IPS DF 19.7 (cell line): ENCODE results near the gene SH3GLB1.
A peak's percentile ranks its signal among the peaks of the same experiment; 100 is the strongest.

Experiments used
- DNase-seq: peaks from one replicate; pipeline ENCODE4 v3.0.0-alpha.2; 2013; ENCODE audit warnings: low read depth, low spot score

Gene SH3GLB1

GRCh38 chr1:86733340-86733739 lies 29.0 kb downstream of the SH3GLB1 start:
- no peak for DNase-seq

GRCh38 chr1:86739648-86740509 lies 35.5 kb downstream of the SH3GLB1 start:
- DNase-seq = no peak

GRCh38 chr1:86741947-86742572 lies 37.7 kb downstream of the SH3GLB1 start:
- DNase-seq = no peak

DNA sequence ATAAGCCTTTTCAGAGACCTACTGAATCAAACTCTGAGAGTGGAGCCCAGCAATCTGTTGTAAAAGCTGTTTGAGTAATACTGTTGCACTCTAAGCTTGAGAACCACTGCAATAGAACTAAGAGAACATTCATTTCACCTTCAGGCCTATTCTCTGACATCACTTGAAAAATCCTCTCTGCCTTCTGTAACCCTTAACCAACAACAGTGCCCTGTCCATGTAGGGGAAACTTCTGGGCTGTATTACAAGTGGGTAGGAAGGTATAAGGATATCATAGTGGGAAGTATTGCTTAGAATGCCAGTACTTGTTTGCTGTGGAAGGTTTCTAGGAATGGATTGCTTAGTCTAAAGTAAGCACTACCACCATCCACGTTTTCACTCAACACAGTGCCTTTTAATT lies 42.9 kb downstream of the SH3GLB1 start:
- no peak for DNase-seq

GRCh38 chr1:86748622-86749373 lies 44.4 kb downstream of the SH3GLB1 start:
- no peak for DNase-seq

DNA sequence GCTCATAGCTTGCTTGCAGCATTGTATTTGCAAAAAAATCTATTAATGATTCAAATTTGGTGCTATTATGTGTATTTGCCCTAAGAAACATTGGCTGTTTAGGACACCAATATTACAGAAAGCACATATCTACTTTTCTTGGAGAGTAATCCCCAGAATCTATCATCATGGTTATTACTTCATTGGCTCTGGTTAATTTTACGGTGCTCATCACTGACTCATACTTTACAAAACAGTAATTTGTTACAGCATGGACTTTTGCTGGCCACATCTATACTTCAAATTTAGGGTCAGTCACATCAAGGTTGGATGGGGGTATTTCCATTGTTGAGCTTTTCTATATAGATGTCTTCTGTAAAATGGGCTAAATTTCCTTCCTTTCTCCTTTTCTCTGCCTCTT lies 45.7 kb downstream of the SH3GLB1 start:
- no peak for DNase-seq

DNA sequence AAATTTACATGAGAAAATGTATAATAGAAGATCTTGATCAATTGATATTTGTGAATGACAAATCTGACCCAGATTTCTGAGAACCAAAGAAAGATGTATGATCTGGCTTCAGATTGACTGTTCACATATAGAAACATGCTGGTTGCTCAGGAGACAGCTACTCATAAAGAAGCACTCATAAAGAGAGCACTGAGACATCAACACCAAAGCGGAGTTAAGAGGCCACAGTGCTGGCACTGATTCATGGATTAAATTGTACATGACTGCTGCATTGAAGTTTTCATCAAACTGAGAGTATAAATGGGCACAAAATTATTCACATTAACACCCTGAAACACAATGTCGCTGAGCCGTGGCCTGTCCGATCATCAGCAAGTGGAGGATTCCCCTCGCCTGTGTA lies 46.2 kb downstream of the SH3GLB1 start:
- DNase-seq = no peak

DNA sequence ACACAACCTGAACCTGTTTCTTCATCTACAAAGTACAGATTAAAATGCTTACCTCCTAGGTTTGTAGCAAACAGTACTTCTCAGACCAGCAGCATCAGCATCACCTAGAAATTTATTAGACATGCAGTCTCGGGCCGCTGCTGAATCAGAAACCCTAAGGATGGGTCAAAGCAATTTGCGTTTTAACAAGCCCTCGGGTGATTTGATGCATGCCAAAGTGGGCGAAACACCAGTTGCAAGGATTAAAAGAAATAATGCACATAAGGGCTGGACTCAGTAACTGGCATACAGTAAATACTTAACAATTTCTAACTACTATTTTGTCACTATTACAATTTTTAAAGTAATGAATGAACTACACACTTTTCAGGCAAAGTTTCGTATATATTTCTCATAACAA lies 47.5 kb downstream of the SH3GLB1 start:
- no peak for DNase-seq

DNA sequence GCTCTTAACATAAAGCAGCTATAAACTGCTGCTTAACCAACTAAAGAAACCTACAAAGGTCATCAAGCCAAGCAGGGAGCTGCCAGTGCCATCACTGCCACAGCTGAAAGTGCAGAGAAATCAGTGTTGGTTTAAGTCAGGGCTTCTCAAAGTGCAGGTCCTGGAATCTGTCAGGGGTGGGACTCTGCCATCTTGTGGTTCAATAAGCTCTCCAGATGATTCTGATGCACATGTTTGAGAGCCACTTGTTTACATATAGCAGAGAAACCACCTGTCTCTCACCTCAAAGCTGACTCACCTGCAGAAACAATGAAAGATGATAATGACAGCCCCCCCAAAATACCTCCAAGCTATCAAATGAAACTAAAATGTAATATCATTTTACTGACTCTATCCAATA lies 49.3 kb downstream of the SH3GLB1 start:
- no peak for DNase-seq

GRCh38 chr1:86754265-86754974 lies 50.0 kb downstream of the SH3GLB1 start:
- peak; percentile 12 for DNase-seq

- no peak for DNase-seq
Measured at GRCh38 chr1:86756062-86756406, 51.7 kb downstream of the SH3GLB1 start.

- DNase-seq = no peak
Measured at GRCh38 chr1:86757272-86757984, 53.1 kb downstream of the SH3GLB1 start.

DNA sequence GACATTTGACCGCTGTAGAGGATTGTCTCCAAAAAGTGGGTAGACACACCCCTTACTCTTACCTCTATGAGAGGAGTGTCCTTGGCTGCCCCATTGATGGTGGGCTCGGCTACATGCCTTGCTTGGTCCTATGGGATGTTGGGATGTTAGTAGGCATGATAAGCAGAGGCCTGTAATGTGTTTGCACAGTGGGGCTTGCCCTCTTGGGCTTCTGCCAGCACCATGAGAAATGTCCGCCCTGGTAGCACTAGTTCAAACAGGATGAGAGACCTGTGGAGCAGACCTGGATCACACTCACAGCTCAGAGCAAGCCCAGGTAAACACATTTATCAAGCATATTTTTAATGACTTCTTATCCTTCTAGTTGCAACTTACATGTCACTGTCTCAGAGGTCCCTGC lies 54.2 kb downstream of the SH3GLB1 start:
- DNase-seq = no peak

DNA sequence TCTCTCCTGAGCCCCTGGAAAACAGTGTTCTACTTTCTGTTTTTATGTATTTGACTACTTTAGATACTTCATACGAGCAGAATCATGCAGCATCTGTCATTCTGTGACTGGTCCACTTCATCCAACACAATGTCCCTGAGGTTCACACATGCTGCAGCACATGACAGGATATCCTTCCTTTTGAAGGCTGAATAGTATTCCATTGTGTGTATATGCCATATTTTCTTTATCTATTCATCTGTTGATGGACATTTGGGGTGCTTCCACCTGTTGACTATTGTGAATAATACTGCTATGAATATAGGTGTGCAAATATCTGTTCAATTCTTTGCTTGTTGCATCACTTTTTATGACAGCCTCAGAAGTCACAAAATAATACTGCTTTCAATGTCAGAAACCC lies 55.8 kb downstream of the SH3GLB1 start:
- no peak for DNase-seq

DNA sequence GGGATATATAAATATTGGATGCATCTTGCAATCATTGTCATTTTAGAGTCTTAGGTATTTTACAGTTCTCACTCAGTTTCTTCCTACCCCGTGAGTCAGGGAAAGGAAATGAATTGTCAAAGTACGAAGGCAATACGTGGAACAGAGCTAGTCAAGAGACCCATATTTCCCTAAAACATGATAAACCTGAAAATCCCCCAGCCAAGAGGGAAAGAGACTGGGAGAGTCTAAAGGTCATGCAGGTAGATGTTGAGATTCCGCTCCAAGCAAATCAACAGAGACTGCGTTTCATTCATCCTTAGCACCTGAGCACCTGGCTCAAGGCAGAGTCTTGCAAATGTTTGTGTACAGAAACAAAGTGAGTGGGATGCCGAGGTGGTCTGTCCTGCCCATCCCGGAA lies 58.0 kb downstream of the SH3GLB1 start:
- DNase-seq = no peak

GRCh38 chr1:86764523-86764922 lies 60.1 kb downstream of the SH3GLB1 start:
- no peak for DNase-seq

DNA sequence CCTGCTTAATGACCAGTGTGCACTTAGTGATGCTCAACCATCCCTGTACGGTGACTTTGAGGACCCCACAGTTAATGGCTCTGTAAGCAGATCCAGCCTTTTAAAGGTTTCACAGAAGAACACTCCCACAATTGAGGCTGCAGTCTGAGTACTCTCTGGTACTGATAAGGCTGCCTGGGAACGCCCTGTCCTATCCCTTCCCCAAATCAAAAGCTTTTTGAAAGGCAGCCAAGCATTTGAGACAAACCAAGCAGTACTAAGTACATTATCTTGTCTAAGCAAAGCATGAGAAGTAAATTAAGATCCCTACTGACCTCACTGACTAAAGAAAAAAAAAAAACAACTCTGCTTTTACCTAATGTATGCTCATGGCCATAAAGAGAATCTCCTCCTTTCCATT lies 60.7 kb downstream of the SH3GLB1 start:
- DNase-seq = no peak

GRCh38 chr1:86765674-86766073 lies 61.3 kb downstream of the SH3GLB1 start:
- no peak for DNase-seq

DNA sequence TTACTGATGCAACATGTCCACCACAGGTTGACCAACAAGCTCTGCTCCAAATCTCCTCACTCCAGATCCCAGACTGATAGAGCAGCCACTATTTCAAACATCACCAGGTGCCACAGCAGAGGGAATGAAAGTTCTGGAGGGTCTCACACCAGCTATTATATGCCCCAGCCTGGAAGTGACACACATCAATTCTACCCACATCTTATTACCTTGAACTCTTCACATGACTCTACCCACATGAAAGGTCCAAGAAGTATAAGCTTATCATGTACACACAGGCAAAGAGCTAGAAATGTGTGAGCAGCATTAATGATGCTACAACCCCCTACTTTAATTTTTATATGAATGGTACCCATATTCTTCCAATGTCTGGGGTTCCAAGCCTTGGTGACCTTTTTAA lies 64.2 kb downstream of the SH3GLB1 start:
- DNase-seq = no peak

GRCh38 chr1:86769065-86769464 lies 64.7 kb downstream of the SH3GLB1 start:
- DNase-seq = no peak
